SU-DHL-6 (cell line): ENCODE measurements around the gene DIPK1A.

Experiments
- EZH2phosphoT487 ChIP-seq: fragments of 200-600 bp; sonication (generic), shearing (Covaris generic); conservative IDR thresholded peaks from 2 replicates; pipeline ENCODE4 v1.6.1; 2018; ENCODE audit warnings: mild to moderate bottlenecking, antibody characterized with exemption, low read length, moderate library complexity, mixed read lengths
- TF ChIP-seq, protein P1 (sequence below): fragments of 200-600 bp; sonication (generic); IDR thresholded peaks from one replicate; pipeline ENCODE4 v1.5.1; 2017; ENCODE audit warnings: antibody characterized with exemption, mild to moderate bottlenecking, low read length, moderate library complexity; ENCODE audit not compliant: insufficient read depth, poor library complexity, severe bottlenecking

DNA sequence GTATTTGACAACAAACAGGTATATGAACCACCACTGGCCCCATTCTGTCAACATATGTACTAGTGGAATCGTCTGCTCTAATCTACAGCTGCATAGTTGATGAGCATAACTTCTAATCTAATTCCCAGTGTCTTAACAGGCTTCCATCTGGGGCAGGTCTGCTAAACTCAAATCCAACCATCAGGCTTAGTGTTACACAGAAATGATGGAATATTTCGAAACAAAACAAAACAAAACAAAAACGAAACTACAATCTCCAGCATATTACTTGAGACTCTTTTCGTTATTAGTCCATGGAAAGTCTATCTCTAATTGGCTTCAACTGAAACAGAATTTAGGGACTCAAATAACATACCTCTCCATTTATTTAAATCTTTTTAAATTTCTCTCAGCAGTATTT lies 37.6 kb downstream of the DIPK1A start:
- TF ChIP-seq, protein P1, sequence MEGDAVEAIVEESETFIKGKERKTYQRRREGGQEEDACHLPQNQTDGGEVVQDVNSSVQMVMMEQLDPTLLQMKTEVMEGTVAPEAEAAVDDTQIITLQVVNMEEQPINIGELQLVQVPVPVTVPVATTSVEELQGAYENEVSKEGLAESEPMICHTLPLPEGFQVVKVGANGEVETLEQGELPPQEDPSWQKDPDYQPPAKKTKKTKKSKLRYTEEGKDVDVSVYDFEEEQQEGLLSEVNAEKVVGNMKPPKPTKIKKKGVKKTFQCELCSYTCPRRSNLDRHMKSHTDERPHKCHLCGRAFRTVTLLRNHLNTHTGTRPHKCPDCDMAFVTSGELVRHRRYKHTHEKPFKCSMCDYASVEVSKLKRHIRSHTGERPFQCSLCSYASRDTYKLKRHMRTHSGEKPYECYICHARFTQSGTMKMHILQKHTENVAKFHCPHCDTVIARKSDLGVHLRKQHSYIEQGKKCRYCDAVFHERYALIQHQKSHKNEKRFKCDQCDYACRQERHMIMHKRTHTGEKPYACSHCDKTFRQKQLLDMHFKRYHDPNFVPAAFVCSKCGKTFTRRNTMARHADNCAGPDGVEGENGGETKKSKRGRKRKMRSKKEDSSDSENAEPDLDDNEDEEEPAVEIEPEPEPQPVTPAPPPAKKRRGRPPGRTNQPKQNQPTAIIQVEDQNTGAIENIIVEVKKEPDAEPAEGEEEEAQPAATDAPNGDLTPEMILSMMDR, result no peak
- TF ChIP-seq EZH2phosphoT487, result no peak
